Measurements from ENCODE around the gene ARHGAP1. TPM values are rescaled to one million over a fixed set of nuclear protein-coding genes. Genes with fewer than 3 reads are reported as not detected.

The ARHGAP1 gene
- total RNA-seq, 1 experiment from 2014 or later, result 14.9 TPM

DNA sequence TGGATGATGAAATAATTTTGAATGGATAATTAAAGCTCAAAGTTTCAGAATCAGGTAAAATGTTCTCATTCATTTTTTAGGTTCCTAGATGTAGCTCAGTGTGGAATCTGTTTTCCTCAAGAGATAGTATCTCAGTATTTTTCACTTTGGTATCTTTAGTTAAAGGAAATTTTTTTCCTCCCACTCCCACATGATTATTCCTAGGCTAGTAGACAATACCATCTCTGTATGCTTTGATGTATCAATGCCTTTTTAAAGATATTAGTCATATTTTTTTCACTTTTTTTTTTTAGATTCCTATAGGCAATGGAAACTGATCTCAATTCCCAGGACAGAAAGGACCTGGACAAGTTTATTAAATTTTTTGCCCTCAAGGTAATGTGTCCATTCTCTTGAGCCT, 56.4 kb downstream of the ARHGAP1 start:
- Histone ChIP-seq H3K27ac (no peak overlapping the region), H3K4me3 (no peak overlapping the region), H3K9me3 (replicated peaks) (no peaks in the 10 kb centered on the region), H3K27me3 (replicated peaks) (no peaks in the 10 kb centered on the region), H3K36me3 (peaks cover 21% of the 10 kb centered on the region), H3K4me1 (replicated peaks) (peaks cover 8% of the 10 kb centered on the region)
- DNase-seq (ENCODE audit: low read depth in 1 of 2, low spot score in 2 of 2), result no peak

DNA sequence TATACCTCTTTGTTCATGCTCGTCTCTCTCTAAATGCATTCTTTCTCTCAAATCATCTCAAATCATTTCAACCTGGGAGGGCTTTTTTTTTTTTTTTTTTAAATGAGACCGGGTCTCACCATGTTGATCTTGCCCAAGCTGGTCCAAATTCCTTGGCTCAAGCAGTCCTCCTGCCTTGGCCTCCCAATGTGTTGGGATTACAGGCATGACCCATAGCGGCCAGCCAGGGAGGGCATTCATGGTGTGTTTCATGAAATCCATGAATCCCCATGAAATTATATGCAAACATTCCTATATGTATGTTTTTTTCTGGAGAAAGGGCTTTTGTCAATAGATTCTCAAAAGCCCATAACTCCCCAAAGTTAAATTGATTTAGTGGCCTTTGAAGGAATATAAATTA, 56.9 kb downstream of the ARHGAP1 start:
- DNase-seq (ENCODE audit: low read depth in 1 of 2, low spot score in 2 of 2), result no peak
- Histone ChIP-seq H3K27ac (no peak overlapping the region), H3K36me3 (peaks cover 21% of the 10 kb centered on the region), H3K27me3 (replicated peaks) (no peaks in the 10 kb centered on the region), H3K4me3 (no peak overlapping the region), H3K9me3 (replicated peaks) (no peaks in the 10 kb centered on the region), H3K4me1 (replicated peaks) (peaks cover 4% of the 10 kb centered on the region; the same call in 1 of the 2 replicates)

DNA sequence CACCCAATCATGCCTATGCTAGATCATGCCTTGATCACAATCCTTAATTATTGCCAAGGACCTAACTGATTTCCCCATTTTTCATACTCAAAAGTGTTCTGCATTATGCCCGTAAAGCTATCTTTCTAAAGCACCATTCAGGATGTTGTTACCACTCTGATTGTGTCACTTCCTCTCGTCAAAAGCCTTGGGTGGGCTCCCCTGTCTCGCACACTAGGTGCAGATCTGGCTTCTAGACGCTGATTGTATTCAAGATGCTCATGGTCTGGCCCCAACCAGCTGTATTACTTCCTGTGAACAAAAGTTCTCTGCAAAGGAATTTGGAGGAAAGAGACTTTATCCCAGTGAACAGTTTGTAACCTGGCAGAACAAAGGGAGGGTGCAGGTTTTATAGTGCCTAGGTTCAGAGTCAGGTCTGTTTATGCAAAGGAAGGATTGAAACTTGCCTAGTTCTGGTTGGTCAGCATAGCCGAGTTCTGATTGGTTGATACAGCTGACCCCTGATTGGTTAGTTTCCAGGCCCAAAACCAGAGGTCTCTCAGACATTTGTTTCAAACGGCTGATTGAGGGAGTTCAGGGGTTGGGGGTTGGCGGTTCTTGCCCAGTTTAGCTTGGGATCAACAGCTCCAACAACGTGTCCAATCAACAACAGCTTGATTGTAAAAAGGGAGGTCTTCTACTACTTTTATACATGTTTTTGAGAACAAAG, 57.6 kb downstream of the ARHGAP1 start:
- Histone ChIP-seq H3K9me3 (replicated peaks) (no peaks in the 10 kb centered on the region), H3K27me3 (replicated peaks) (no peaks in the 10 kb centered on the region), H3K4me1 (replicated peaks) (no peaks in the 10 kb centered on the region), H3K4me3 (no peak overlapping the region), H3K36me3 (peaks cover 15% of the 10 kb centered on the region), H3K27ac (no peak overlapping the region)
- no peak for DNase-seq (ENCODE audit: low read depth in 1 of 2, low spot score in 2 of 2)

DNA sequence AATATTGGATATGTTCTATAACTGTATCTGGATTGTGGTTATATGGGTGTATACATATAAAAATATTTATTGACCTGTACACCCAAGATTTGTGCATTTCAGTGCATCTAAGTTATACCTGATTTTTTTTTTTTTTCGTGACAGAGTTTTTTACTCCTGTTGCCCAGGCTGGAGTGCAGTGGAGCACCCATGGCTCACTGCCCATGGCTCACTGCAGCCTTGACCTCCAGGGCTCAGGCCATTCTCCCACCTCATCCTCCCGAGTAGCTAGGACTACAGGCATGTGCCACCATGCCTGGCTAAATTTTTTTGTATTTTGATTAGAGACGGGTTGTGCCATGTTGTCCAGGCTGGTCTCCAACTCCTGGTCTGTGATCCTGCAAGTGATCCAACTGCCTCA, 58.8 kb downstream of the ARHGAP1 start:
- Histone ChIP-seq H3K4me1 (replicated peaks) (no peaks in the 10 kb centered on the region), H3K27ac (no peak overlapping the region), H3K27me3 (replicated peaks) (no peaks in the 10 kb centered on the region), H3K4me3 (no peak overlapping the region), H3K36me3 (peaks cover 10% of the 10 kb centered on the region), H3K9me3 (replicated peaks) (no peaks in the 10 kb centered on the region)
- no peak for DNase-seq (ENCODE audit: low read depth in 1 of 2, low spot score in 2 of 2)

DNA sequence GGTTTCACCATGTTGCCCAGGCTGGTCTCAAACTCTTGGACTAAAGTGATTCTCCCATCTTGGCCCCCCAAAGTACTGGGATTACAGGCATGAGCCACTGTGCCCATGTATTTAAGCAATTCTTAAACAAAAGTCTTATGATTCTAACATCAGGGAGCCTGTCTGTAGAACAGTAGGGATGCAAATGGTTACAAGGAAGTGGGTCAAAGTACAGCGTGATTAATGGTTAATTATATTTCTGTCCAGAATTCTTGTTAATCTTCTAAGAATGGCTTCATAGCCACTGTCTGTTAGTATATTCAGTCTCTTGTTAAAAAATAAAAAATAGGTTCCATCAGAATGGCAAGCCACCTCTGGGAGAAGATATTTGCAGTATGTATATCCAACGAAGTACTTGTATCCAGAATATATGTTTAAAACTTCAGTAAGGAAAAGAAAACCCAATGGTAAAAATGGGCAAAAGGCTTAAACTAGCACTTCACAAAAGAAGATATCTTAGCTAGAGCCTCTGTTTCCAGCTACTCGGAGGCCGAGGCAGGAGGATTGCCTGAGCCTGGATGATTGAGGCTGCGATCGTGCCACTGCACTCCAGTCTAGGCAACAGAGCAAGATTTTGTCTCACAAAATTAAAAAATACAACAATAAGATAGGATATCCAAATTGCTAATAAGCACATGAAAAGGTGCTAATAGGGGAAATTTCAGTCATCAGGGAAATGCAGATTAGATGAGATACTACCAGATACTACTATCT, 60.2 kb downstream of the ARHGAP1 start:
- Histone ChIP-seq H3K4me3 (no peak overlapping the region), H3K27me3 (replicated peaks) (no peaks in the 10 kb centered on the region), H3K27ac (no peak overlapping the region), H3K36me3 (peaks cover 3% of the 10 kb centered on the region; the same call in 1 of the 2 replicates), H3K9me3 (replicated peaks) (no peaks in the 10 kb centered on the region), H3K4me1 (replicated peaks) (no peaks in the 10 kb centered on the region)
- DNase-seq (ENCODE audit: low read depth in 1 of 2, low spot score in 2 of 2), result no peak

DNA sequence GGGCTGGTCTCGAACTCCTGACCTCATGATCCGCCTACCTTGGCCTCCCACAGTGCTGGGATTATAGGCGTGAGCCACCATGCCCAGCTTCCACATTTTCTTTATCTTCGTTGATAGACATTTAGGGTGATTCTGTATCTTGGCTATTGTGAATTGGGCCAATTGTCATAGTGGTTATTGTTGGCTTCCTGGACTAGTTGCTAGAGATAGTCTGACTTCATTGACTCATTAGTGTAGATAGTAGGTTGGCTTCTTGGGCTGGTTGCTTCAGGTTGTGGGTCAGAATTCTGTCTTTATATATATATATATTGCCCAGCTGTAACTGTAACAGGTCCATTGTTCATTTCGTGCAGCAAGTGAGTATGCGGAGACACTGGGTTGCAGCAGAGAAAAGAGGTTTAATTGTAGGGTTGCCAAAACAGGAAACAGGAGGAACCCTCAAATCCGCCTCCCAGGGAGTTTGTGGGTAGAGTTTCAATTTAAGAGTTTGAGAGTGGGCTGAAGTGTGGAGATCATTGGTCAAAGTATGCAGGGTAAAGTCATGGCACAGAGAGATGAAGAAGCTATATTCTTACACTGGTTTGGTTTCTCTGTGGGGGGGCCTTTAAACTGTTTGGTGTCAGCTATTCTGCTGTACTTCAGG, 61.1 kb downstream of the ARHGAP1 start:
- H3K27me3 ChIP-seq (replicated peaks), result no peaks in the 10 kb centered on the region
- no peak overlapping the region for H3K4me3 ChIP-seq
- H3K27ac ChIP-seq, result no peak overlapping the region
- H3K9me3 ChIP-seq (replicated peaks), result no peaks in the 10 kb centered on the region
- H3K4me1 ChIP-seq (replicated peaks), result no peaks in the 10 kb centered on the region
- DNase-seq (ENCODE audit: low read depth in 1 of 2, low spot score in 2 of 2), result no peak
- peaks cover 3% of the 10 kb centered on the region; the same call in 1 of the 2 replicates for H3K36me3 ChIP-seq

DNA sequence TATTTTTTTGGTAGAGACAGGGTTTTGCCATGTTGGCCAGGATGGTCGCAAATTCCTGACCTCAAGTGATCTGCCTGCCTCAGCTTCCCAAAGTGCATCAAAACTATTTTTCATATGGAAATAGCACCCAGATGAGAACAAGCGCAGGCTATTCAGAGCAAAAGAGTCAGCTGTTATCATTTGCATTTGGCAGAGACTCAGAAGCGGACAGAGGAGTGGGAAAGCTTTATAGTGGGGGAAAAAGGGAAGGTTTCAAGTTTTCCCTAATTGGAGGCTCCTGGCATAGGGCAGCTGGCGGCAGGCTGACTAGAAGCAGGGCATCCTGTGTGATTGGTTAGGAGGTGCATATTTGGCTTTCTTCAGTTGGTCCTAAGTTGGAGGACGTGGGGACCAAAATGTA, 62.9 kb downstream of the ARHGAP1 start:
- DNase-seq (ENCODE audit: low read depth in 1 of 2, low spot score in 2 of 2), result no peak
- Histone ChIP-seq H3K27me3 (replicated peaks) (no peaks in the 10 kb centered on the region), H3K4me3 (no peak overlapping the region), H3K9me3 (replicated peaks) (no peaks in the 10 kb centered on the region), H3K4me1 (replicated peaks) (no peaks in the 10 kb centered on the region), H3K27ac (no peak overlapping the region), H3K36me3 (peaks cover 4% of the 10 kb centered on the region)

DNA sequence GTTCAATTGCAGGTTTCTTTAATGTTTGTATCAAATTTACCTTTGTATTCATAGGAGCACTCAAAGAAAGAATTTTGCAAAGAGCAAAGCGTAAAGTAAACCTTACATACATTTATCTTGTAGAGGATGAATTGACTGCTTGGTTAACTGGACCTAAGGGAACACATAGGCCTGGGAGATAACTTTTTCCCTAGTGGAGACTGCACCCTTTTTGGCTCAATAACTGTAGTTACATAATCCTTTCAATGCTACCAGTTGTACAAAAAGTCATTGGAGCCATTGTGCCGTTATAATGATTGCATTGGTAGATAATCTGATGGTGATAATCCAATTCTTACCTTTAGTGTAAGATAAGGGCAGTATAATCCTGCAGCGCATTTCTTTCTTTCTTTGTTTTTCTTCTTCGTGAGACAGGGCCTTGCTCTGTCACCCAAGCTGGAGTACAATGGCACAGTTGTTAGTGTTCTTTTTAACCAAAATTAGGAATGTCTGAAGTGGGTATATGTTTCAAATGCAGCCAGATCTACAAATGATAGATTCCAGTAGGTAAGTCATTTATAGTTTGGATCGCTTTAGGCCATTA, 64.8 kb downstream of the ARHGAP1 start:
- H3K27me3 ChIP-seq (replicated peaks), result no peaks in the 10 kb centered on the region
- no peak for DNase-seq (ENCODE audit: low read depth in 1 of 2, low spot score in 2 of 2)
- peaks cover 8% of the 10 kb centered on the region for H3K36me3 ChIP-seq
- H3K9me3 ChIP-seq (replicated peaks), result no peaks in the 10 kb centered on the region
- H3K4me1 ChIP-seq (replicated peaks), result no peaks in the 10 kb centered on the region
- H3K27ac ChIP-seq, result no peak overlapping the region
- no peak overlapping the region for H3K4me3 ChIP-seq

DNA sequence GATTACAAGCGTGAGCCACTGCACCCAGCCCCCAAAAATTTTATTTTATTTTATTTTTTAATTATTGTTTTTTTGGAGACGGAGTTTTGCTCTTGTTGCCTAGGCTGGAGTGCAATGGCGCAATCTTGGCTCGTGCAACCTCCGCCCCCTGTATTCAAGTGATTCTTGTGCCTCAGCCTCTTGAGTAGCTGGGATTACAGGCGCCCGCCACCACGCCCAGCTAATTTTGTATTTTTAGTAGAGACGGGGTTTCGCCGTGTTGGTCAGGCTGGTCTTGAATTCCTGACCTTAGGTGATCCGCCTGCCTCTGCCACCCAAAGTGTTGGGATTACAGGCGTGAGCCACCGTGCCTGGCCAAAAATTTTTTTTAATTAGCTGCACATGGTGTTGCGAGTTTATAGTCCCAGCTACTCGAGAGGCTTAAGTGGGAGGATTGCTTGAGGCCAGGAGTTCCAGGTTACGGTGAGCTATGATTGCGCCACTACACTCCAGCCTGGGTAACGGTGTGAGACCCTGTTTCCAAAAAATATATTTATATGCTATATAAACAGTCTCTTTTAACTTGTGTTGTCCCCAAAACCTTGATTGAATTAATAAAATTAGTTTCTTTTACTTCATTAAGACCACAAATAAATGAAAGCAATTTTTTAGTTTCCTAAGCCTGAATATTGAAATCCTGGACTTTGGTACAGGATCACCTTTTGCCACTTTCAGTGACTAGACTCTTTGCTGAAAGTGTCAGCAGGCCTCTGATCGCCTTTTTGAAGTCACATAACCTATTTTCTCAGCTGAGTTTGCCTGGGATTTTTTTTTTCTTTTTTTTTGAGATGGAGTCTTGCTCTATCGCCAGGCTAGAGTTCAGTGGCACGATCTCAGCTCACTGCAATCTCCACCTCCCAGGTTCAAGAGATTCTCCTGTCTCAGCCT, 66.9 kb downstream of the ARHGAP1 start:
- Histone ChIP-seq H3K4me1 (replicated peaks) (no peaks in the 10 kb centered on the region), H3K36me3 (peaks cover 8% of the 10 kb centered on the region), H3K27me3 (replicated peaks) (no peaks in the 10 kb centered on the region), H3K4me3 (no peak overlapping the region), H3K9me3 (replicated peaks) (no peaks in the 10 kb centered on the region), H3K27ac (no peak overlapping the region)
- DNase-seq (ENCODE audit: low read depth in 1 of 2, low spot score in 2 of 2), result no peak

DNA sequence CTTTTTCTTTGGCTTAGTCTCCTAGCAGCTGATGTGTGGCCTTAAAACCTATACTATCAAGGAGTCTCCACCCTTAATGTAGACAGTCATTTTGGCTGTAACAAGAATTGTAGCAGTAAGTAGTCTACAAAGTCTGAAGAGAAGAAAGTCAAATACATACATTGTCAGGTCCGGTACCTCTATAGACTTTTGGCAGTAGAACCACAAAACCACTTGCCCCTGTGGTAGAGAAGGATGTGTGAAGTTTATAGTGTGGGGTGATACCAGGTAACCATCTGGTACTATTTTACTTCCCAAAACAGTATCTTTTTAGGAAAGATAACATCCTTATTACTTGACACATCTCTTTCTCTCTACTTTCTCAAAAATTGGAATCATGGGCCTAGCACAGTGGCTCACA, 67.9 kb downstream of the ARHGAP1 start:
- no peak for DNase-seq (ENCODE audit: low read depth in 1 of 2, low spot score in 2 of 2)
- Histone ChIP-seq H3K9me3 (replicated peaks) (no peaks in the 10 kb centered on the region), H3K27me3 (replicated peaks) (no peaks in the 10 kb centered on the region), H3K4me1 (replicated peaks) (no peaks in the 10 kb centered on the region), H3K27ac (no peak overlapping the region), H3K4me3 (no peak overlapping the region), H3K36me3 (peaks cover 8% of the 10 kb centered on the region; the same call in 1 of the 2 replicates)

DNA sequence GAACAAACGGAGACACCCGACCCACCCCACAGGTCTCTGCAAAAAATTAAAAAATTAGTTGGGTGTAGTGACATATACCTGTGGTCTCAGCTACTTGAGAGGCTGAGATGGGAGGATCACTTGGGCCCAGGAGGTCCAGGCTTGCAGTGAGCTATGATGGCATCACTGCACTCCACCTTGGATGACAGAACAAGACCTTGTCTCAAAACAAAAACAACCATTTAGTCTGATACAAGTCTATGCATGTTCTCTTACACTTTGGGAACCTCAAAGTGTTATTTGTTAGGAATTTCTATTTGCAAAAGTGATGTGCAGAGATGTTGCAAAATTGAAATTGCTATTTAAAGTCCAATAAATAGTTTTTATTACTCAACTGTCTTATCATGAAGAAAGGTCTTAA, 68.7 kb downstream of the ARHGAP1 start:
- DNase-seq (ENCODE audit: low read depth in 1 of 2, low spot score in 2 of 2), result no peak
- Histone ChIP-seq H3K4me1 (replicated peaks) (no peaks in the 10 kb centered on the region), H3K27me3 (replicated peaks) (no peaks in the 10 kb centered on the region), H3K36me3 (peaks cover 8% of the 10 kb centered on the region; the same call in 1 of the 2 replicates), H3K9me3 (replicated peaks) (no peaks in the 10 kb centered on the region), H3K27ac (no peak overlapping the region), H3K4me3 (no peak overlapping the region)

DNA sequence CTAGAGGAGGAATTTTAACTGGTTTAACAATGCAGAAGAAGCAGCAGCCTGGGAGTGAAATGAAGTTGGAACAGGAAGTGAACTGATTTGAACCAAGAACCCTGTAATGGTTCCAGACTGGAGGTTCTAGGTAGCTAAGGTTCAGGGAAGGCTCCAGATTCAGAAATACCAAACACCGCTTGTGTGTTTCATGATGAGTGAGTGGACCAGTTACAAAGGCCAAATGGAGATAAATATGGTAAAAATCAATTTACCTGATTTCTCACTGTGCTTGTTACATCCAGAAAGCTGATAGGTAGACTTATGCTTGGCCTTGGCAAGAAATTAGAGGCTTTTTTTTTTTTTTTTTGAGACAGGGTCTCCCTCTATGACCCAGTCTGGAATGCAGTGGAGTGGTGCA, 70.2 kb downstream of the ARHGAP1 start:
- DNase-seq (ENCODE audit: low read depth in 1 of 2, low spot score in 2 of 2), result no peak
- Histone ChIP-seq H3K27ac (no peak overlapping the region), H3K27me3 (replicated peaks) (no peaks in the 10 kb centered on the region), H3K36me3 (peaks cover 17% of the 10 kb centered on the region; the same call in 1 of the 2 replicates), H3K9me3 (replicated peaks) (no peaks in the 10 kb centered on the region), H3K4me3 (no peak overlapping the region), H3K4me1 (replicated peaks) (no peaks in the 10 kb centered on the region)

DNA sequence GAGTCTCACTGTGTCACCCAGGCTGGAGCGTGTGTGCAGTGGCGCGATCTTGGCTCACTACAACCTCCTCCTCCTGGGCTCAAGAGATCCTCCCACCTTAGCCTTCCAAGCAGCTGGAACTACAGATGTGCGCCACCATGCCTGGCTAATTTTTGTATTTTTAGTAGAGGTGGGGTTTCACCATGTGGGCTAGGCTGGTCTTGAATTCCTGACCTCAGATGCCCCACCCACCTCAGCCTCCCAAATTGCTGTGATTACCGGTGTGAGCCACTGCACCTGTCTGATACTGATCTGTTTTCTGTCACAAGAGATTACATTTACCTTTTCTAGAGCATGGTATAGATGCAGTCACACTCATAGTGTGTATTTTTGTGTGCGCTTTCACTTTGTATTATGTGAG, 71.5 kb downstream of the ARHGAP1 start:
- no peak overlapping the region for H3K4me3 ChIP-seq
- no peaks in the 10 kb centered on the region for H3K27me3 ChIP-seq (replicated peaks)
- H3K27ac ChIP-seq, result no peak overlapping the region
- no peaks in the 10 kb centered on the region for H3K9me3 ChIP-seq (replicated peaks)
- DNase-seq (ENCODE audit: low read depth in 1 of 2, low spot score in 2 of 2), result no peak
- no peaks in the 10 kb centered on the region for H3K4me1 ChIP-seq (replicated peaks)
- peaks cover 17% of the 10 kb centered on the region; the same call in 1 of the 2 replicates for H3K36me3 ChIP-seq

Data from SJSA1 (cell line).